ENCODE results near the gene RIF1.

GRCh38 chr2:151399981-151400380 lies 9.7 kb upstream of the RIF1 start:
- TF ChIP-seq TCF4 (CRISPR knock-in tag; IDR thresholded peaks at IDR 0.05; ENCODE audit: borderline replicate concordance) (no peak), ARNTL (CRISPR knock-in tag; IDR thresholded peaks at IDR 0.05; ENCODE audit: borderline replicate concordance, low read depth) (no peak), PATZ1 (CRISPR knock-in tag; IDR thresholded peaks at IDR 0.05; ENCODE audit: borderline replicate concordance) (no peak), ESRRG (CRISPR knock-in tag; IDR thresholded peaks at IDR 0.05) (no peak), OSR1 (CRISPR knock-in tag; IDR thresholded peaks at IDR 0.05) (no peak), BACH2 (CRISPR knock-in tag; IDR thresholded peaks at IDR 0.05; ENCODE audit: borderline replicate concordance) (no peak)
